ENCODE results near the gene SRSF8.
"Not testable (repeated sequence)": the region's sequence is repeated elsewhere in the genome, so short reads cannot be mapped to it uniquely, and the experiment has no call there.

SRSF8 gene, protein sequence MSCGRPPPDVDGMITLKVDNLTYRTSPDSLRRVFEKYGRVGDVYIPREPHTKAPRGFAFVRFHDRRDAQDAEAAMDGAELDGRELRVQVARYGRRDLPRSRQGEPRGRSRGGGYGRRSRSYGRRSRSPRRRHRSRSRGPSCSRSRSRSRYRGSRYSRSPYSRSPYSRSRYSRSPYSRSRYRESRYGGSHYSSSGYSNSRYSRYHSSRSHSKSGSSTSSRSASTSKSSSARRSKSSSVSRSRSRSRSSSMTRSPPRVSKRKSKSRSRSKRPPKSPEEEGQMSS

DNA sequence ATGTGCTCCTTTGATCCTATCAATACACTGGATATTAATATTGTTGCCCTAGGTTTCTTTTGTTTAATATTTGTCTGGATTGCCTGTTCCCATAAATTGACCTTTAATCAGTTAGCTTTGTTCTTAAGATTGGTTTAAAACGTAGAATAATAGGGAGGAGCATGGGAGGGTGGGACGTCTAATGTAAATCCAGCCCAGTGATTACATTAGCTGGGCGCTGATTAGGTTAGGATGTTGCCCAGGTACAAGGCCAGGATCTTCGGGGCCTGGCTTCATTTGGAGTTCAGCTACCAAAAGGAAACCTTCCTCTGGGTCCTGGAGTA is at the start of gene SRSF8:
Gene SRSF8 (plus strand): TSS at position 204 of the 323 bp plus-strand sequence. CDS start 308 bp downstream, outside the sequence.
- DNase-seq (ENCODE audit: low read depth in 1 of 2, low spot score in 1 of 2) = no peak

DNA sequence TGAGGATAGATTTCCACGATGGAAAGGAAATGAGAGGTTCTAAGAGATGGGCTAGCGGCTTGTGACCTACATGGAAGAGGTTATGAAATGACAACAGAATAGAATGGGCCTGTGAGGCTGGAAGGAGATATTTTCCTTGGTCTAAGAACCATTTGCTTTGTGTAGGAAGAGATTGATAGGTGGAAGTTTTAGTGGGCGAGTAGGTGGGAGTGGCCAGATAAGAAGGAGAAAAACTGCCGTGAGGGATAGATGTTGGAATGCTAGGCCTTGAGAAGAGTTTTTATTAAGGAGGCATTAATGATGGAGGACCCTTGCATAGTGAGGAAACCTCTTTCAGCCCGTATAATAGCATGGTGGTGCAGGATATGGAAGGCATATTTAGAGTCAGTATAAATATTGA is 45.3 kb upstream of the SRSF8 start:
- DNase-seq (ENCODE audit: low read depth in 1 of 2, low spot score in 1 of 2) = not testable (repeated sequence)

DNA sequence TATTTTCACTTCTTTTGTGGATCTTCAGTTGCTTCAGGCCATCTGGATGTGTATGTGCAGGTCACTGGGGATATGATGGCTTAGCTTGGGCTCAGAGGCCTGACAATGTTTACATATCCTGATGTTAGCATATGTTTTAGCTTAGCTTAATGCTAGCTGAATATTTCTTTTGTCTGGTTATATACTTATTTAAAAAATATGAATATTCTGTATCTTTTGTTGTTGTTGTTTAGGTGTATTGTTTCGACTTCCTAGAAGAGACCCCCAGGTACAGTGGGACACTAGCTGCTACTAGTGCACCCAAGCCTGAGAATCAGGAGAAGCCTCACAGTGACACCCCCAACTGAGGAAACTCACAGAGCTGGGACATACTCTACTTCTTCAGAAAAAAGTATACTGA is 41.8 kb upstream of the SRSF8 start, which contains the start of gene KDM4E:
Gene KDM4E (plus strand): TSS at position 301 of the 400 bp plus-strand sequence. CDS start 300 bp downstream, outside the sequence.
- DNase-seq (ENCODE audit: low read depth in 1 of 2, low spot score in 1 of 2) = no peak

DNA sequence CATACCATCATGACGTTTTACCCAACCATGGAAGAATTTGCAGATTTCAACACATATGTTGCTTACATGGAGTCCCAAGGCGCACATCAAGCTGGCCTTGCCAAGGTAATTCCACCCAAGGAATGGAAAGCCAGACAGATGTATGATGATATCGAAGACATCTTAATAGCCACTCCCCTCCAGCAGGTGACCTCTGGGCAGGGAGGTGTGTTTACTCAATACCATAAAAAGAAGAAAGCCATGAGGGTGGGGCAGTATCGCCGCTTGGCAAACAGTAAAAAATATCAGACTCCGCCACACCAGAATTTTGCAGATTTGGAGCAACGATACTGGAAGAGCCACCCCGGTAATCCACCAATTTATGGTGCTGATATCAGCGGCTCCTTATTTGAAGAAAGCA is 41.1 kb upstream of the SRSF8 start:
- not testable (repeated sequence) for DNase-seq (ENCODE audit: low read depth in 1 of 2, low spot score in 1 of 2)

DNA sequence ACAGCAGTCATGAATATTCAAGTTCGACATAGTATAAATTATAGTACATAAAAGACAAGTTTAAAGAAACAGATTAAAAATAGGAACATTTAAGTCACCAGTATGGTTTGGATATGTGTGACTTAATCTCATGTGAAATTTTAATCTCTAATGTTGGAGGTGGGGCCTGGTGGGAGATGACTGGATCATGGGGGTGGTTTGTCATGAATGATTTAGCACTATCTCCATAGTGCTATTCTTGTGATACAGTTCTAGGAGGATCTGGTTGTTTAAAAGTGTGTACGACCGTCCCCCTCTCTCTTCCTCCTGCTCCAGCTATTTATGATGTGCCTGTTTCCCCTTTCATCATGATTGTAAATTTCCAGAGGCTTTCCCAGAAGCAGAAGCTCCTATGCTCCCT is 38.4 kb upstream of the SRSF8 start:
- no peak for DNase-seq (ENCODE audit: low read depth in 1 of 2, low spot score in 1 of 2)

DNA sequence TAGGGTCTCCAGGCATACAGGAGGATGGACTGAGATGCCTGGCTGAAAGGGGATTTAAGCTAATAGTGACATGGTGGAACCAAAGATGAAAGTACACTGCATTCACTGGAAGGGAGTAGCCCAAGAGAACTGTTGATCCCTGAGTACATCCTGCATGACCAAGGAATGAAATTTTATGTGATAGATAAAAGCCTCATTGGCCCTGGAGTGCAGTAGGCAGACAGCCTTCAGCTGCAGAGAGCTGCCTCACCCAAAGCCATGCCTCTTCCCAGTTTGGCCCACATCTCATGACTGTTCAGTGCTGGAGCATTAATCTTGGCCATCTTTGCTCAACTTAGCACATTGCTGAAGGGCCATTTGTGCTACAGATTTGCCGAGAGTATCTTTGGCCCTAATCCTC is 33.7 kb upstream of the SRSF8 start:
- DNase-seq (ENCODE audit: low read depth in 1 of 2, low spot score in 1 of 2) = no peak

DNA sequence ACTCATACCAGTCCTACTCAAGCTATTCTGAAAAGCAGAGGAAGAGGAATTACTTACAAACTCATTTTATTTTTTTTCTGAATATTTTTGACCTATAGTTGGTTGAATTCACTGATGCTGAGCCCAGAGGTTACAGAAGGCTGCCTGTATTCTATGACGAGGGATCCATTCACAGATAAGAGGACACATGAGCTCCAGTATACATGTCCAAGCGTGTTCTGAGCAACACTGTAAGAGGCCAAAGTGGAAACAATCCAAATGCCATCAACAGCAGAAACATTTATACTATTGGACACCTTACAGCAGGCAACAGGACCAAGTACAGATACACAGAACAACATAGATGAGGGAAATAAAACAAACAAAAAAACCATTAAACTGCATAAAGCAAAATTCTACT is 31.4 kb upstream of the SRSF8 start:
- no peak for DNase-seq (ENCODE audit: low read depth in 1 of 2, low spot score in 1 of 2)

DNA sequence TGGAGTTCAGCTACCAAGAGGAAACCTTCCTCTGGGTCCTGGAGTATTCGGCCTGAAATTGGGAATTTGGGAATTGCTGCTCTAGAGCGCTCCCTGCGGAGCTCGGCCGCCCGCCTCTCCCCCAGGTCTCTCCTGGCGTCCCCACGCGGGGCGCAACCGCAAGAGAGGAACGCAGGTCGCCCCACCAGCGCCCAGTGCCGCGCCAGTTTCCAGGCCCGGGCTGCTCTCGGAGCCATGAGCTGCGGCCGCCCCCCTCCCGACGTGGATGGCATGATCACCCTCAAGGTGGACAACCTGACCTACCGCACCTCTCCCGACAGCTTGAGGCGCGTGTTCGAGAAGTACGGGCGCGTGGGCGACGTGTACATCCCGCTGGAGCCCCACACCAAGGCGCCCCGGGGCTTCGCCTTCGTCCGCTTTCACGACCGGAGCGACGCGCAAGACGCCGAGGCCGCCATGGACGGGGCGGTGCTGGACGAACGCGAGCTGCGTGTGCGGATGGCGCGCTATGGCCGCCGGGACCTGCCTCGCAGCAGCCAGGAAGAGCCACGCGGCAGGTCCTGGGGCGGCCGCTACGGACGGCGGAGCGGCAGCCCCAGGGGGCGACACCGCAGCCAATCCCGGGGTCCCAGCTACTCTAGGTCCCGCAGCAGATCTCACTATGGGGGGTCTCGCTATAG is 29.2 kb upstream of the SRSF8 start:
- not testable (repeated sequence) for DNase-seq (ENCODE audit: low read depth in 1 of 2, low spot score in 1 of 2)

DNA sequence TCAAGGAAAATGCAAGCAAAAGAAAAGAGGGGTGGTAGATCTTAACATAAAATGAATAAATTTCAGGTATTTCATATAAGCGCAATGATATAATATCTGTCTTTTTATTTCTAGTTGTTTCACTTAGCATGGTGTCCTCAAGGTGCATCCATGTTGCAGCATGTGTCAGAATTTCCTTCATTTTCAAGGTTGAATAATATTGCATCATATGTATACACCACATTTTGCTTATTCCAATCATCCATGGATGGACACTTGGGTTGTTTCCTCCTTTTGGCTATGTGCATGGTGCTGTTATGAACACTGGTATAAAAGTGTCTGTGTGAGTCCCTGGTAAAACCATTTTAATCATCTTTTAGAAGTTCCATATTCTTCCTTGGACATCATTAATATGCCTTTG is 24.5 kb upstream of the SRSF8 start:
- DNase-seq (ENCODE audit: low read depth in 1 of 2, low spot score in 1 of 2) = no peak

DNA sequence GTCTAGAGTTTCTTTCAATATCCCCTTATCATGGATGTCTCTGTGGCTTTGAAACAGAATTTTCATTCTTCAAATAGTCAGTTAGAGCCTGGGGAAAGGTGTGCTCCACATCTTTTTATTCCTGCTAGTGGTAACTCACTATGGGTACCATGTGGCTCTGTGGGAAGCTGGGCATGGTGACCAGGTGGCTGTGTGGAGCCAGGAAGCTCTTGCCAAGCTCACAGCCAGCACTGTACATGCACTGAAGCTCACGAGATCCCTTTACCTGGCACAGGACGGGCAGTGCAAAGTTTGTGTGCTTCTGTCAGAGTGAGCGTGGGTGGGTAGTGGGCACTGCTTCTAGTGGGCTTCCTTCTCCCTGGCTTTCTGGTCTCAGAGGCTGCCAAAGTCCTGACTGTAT is 23.8 kb upstream of the SRSF8 start:
- DNase-seq (ENCODE audit: low read depth in 1 of 2, low spot score in 1 of 2) = no peak

DNA sequence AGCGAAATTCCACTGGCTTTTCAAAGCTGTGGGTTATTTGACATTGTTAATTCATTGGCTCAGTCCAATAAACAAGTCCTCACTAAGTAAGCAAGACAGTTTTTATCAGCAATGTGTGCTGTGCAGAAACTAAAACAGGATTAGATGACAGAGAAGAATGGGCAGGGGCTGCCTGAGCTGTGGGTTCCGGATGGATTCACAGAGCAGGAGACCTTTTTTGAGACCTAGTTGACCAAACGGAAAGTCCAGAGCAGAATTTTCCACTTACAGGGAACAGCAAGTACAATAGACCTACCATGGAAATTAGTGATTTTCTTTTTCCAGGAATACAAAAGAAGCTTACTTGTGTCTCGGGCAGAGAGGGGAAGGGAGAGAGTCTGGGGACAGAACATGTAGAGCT is 22.7 kb upstream of the SRSF8 start:
- no peak for DNase-seq (ENCODE audit: low read depth in 1 of 2, low spot score in 1 of 2)

DNA sequence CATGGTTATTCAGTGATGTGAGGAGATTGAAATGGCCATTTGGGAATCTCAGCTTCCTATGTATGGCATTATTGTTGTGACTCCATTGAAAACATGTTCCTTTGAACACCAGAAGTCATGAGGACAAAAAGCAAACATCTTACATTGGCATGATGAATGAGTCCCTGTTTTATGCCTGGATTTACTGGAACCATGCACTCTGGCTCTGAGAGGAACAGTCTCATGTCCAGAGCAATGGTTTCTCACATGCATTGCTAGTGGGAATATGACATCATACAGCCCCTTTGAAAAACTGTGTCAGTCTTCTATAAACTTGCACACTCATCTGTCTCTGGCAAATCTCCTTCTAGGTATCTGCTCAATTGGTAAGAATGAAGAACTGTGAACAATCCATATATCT is 20.9 kb upstream of the SRSF8 start:
- DNase-seq (ENCODE audit: low read depth in 1 of 2, low spot score in 1 of 2) = no peak

DNA sequence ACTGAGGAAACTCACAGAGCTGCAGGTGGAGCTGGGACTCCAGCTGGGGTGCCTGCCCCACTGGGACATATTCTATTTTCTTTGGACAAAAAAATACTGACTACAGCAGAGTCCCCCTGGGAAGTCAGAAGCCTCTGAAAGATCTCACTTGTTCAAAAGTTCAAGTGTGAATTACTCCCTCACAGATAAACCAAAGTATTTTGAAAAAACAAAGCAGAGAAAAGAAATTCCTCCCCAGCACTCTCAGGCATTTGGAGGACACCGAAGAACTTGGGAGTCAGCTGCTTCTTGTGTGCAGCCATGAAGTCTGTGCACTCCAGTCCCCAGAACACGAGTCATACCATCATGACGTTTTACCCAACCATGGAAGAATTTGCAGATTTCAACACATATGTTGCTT is 17.6 kb upstream of the SRSF8 start, which contains the start of gene KDM4F:
Gene KDM4F (plus strand): TSS at position 301 of the 400 bp plus-strand sequence.
- not testable (repeated sequence) for DNase-seq (ENCODE audit: low read depth in 1 of 2, low spot score in 1 of 2)

DNA sequence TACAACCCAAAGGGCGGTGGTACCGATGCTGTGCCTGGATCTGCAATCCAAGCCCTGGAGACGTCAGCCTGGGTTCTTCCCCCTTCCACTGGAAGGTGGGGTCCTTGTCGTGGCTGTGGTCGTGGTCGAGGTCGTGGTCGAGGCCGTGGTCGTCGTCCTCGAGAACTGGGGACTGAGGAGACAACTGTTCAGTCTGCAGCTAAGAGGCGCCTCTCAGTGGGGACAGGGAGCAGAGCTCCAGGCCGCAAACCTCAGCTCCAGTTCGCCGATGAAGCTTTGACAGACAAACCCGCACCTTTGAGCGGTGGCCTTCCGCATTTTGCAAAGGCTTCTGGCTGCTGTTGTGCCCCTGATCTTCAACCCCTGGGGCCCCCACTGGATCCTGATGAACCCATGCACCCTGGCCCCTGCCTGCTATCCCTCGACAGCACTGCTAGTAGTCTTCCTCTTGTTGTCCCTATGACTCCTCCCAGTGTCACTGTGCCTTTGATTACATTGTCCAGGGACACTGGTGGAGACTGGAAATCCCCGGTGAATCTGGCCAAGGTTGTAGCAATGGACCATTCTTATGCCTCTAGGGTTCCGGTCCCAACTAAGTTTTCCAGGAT is 16.0 kb upstream of the SRSF8 start:
- DNase-seq (ENCODE audit: low read depth in 1 of 2, low spot score in 1 of 2) = no peak

DNA sequence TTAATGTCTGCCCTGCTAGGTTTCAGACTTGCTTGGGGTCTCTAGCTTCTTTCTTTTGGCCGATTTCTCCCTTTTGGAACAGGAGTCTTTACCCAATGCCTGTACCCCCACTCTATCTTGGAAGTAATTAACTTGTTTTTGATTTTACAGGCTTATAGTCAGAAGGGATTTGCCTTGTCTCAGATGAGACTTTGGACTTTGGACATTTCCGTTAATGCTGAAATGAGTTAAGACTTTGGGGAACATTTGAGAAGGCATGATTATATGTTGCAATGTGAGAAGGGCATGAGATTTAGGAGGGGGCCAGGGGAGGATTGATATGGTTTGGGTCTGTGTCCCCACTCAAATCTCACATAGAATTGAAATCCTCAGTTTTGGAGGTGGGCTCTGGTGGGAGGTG is 12.4 kb upstream of the SRSF8 start:
- DNase-seq (ENCODE audit: low read depth in 1 of 2, low spot score in 1 of 2) = no peak

DNA sequence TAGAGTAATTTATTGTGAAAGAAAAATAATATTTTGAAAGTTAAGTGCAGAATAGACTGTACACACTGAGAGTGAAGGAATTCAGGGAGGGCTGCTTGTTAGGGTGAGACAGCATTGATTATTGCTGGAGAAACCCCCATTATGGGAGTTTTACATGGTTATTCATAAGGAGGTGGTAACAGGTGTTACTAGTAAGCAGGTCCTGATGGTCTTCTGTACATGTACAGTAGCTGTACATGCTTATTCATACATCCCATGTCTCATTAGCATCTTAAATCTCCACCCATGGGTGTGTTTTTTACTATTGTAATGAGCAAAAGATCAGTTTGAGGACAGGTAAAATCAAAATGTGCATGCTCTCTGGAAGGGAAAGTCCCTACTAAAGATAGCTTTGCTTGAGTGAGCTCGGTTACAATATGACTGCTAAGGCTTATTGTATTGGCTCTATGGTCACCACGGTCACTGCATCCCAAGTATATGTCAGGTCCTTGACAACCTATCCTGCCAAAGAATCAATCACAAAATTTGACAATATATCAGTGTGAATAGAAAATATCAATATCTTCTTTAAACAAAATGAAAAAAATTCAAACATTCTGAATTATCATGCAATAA is 11.3 kb upstream of the SRSF8 start:
- DNase-seq (ENCODE audit: low read depth in 1 of 2, low spot score in 1 of 2) = no peak

DNA sequence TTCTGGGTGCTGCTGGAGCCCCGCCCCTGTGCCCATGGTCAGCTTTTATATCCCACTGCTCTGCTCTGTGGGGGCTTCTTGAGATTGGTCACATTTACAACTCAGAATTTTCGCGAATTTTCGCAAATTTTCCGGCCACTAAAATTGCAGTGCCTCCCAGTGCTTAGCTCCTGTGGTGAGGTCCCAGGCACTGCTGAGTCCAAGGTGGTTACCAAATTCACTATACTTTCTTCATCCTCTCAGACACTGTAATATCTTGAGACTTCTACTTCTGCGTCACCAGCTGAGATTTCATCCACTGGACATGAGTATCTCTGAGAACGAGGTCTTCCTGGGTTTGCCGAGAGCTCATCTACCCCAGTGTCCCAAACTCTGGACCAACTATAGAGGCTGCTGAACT is 8.8 kb upstream of the SRSF8 start:
- no peak for DNase-seq (ENCODE audit: low read depth in 1 of 2, low spot score in 1 of 2)

DNA sequence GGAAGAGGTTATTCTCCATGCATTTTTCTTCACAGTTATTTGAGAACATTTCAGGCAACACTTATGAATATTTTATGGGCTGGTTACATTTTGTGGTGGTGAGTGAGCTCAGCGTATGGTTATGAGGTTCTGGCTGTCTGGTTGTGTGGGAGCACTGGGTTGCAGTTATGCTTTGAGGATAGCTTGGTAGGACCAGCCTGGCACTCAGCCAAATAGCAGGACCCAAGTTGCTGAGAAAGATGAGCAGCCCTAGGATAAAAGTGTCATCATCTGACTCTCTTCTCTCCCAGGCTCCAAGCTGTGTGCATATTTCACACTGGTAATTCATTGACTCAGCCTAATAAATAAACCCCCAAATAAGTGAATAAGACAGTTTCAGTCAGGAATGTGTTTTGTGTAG is 8.1 kb upstream of the SRSF8 start:
- DNase-seq (ENCODE audit: low read depth in 1 of 2, low spot score in 1 of 2) = no peak

DNA sequence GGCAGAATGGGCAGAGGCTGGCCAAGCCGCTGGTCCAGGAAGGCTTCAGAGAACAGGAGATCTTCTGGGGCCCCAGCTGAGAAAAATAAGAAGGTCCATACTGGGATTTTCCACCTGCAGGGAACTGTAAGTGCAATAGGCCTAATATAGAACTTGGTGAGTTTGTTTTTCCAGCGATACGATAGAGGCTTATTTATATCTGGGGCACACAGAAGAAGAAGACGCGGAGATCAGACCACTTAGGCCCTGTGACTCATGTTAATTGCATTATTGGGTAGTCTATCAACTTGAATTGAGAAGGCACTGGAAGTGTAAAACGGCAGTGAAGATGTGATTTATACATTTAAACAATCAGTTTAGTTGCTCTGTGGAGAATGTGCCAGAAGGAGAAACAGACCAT is 7.7 kb upstream of the SRSF8 start:
- DNase-seq (ENCODE audit: low read depth in 1 of 2, low spot score in 1 of 2) = no peak

DNA sequence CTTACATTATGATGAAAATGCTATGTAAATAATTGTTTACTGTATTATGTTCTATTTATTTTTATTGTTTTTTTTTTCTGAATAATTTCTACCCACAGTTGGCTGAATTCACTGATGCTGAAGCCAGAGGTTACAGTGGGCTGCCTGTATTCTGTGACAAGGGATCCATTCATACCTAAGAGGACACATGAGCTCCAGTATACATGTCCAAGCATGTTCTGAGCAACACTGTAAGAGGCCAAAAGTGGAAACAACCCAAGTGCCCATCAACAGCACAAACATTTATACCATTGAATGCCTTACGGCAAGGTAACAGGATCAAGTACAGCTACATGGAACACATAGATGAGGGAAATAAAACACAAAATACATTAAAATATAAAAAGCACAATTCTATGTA is 1.4 kb upstream of the SRSF8 start:
- DNase-seq (ENCODE audit: low read depth in 1 of 2, low spot score in 1 of 2) = no peak

DNA sequence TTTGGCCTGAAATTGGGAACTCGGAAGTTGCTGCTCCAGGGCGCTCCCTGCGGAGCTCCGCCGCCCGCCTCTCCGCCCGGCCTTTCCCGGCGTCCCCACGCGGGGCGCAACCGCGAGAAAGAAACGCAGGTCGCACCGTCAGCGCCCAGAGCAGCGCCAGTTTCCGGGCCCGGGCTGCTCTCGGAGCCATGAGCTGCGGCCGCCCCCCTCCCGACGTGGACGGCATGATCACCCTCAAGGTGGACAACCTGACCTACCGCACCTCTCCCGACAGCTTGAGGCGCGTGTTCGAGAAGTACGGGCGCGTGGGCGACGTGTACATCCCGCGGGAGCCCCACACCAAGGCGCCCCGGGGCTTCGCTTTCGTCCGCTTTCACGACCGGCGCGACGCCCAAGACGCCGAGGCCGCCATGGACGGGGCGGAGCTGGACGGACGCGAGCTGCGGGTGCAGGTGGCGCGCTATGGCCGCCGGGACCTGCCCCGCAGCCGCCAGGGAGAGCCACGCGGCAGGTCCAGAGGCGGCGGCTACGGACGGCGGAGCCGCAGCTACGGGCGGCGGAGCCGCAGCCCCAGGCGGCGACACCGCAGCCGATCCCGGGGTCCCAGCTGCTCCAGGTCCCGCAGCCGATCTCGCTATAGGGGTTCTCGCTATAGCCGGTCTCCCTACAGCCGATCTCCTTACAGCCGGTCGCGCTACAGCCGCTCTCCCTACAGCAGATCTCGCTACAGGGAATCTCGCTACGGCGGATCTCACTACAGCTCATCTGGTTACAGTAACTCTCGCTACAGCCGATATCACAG is 521 bp downstream of the SRSF8 start:
- DNase-seq (ENCODE audit: low read depth in 1 of 2, low spot score in 1 of 2) = peak; percentile 58 to 70
